Measurements from ENCODE around the gene DDX41.

DDX41 gene

DNA sequence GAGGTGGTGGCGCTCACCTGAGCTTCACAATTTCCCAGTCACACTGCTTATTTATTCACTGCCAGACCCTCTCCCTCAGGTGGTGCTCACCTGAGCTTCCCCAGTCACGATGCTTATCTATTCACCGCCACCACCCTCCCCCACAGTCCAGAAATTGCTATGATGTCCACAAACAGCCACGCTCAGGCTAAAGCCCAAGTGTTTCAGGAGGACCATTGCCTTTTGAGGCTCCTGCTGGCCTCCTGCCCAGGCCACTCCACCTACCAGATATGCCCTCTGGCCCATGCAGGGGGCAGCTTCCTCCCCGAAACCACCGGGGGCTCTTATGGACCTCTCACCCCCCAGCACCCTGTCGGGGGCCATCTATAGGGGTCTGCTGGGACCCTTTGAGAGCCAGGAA lies 23.9 kb downstream of the DDX41 start:
- Histone ChIP-seq H3K4me3 (ENCODE audit: low read depth in 1 of 2, low read length in 2 of 2) (no peak overlapping the region), H3K36me3 (ENCODE audit: insufficient read depth, low read length) (no peaks in the 10 kb centered on the region), H3K9me3 (ENCODE audit: insufficient read depth, low read length, severe bottlenecking) (no peaks in the 10 kb centered on the region), H2AFZ (ENCODE audit: low read depth, low read length) (no peak overlapping the region), H3K4me1 (ENCODE audit: insufficient read depth, low read length) (peaks cover 16% of the 10 kb centered on the region), H3K4me2 (ENCODE audit: insufficient read depth, low read length) (no peak overlapping the region), H3K9ac (ENCODE audit: low read depth, low read length) (no peak overlapping the region), H3K27me3 (ENCODE audit: insufficient read depth, low read length, poor library complexity) (no peaks in the 10 kb centered on the region), H3K27ac (ENCODE audit: low read length) (no peak overlapping the region), H3K79me2 (ENCODE audit: insufficient read depth, low read length) (no peaks in the 10 kb centered on the region), H4K20me1 (ENCODE audit: insufficient read depth, low read length) (peaks cover 3% of the 10 kb centered on the region; the same call in 1 of the 2 replicates)
- TF ChIP-seq EZH2 (IDR thresholded peaks at IDR 0.05; ENCODE audit: borderline replicate concordance, low read depth, low read length, severe bottlenecking) (no peak), CTCF (IDR thresholded peaks at IDR 0.05; ENCODE audit: borderline replicate concordance, extremely low read depth, low read length, poor library complexity, severe bottlenecking) (no peak)
- ATAC-seq (ENCODE audit: insufficient read depth, low read depth) (no peak), DNase-seq (no peak)

GRCh38 chr5:177491983-177492746 lies 24.6 kb downstream of the DDX41 start:
- Histone ChIP-seq H3K4me3 (ENCODE audit: low read depth in 1 of 2, low read length in 2 of 2) (no peak overlapping the region), H3K79me2 (ENCODE audit: insufficient read depth, low read length) (no peaks in the 10 kb centered on the region), H3K27me3 (ENCODE audit: insufficient read depth, low read length, poor library complexity) (no peaks in the 10 kb centered on the region), H3K27ac (ENCODE audit: low read length) (no peak overlapping the region), H3K9ac (ENCODE audit: low read depth, low read length) (no peak overlapping the region), H3K36me3 (ENCODE audit: insufficient read depth, low read length) (no peaks in the 10 kb centered on the region), H4K20me1 (ENCODE audit: insufficient read depth, low read length) (peaks cover 3% of the 10 kb centered on the region; the same call in 1 of the 2 replicates), H3K9me3 (ENCODE audit: insufficient read depth, low read length, severe bottlenecking) (no peaks in the 10 kb centered on the region), H2AFZ (ENCODE audit: low read depth, low read length) (no peak overlapping the region), H3K4me1 (ENCODE audit: insufficient read depth, low read length) (peaks cover 11% of the 10 kb centered on the region), H3K4me2 (ENCODE audit: insufficient read depth, low read length) (no peak overlapping the region)
- ATAC-seq (ENCODE audit: insufficient read depth, low read depth) (no peak), DNase-seq (no peak)
- TF ChIP-seq EZH2 (IDR thresholded peaks at IDR 0.05; ENCODE audit: borderline replicate concordance, low read depth, low read length, severe bottlenecking), result no peak
- TF ChIP-seq CTCF (IDR thresholded peaks at IDR 0.05; ENCODE audit: borderline replicate concordance, extremely low read depth, low read length, poor library complexity, severe bottlenecking), result no peak

GRCh38 chr5:177491429-177491945 lies 25.3 kb downstream of the DDX41 start:
- Histone ChIP-seq H3K9ac (ENCODE audit: low read depth, low read length) (no peak overlapping the region), H3K4me1 (ENCODE audit: insufficient read depth, low read length) (peaks cover 4% of the 10 kb centered on the region), H3K27me3 (ENCODE audit: insufficient read depth, low read length, poor library complexity) (no peaks in the 10 kb centered on the region), H3K79me2 (ENCODE audit: insufficient read depth, low read length) (no peaks in the 10 kb centered on the region), H3K4me3 (ENCODE audit: low read depth in 1 of 2, low read length in 2 of 2) (no peak overlapping the region), H2AFZ (ENCODE audit: low read depth, low read length) (no peak overlapping the region), H3K4me2 (ENCODE audit: insufficient read depth, low read length) (no peak overlapping the region), H3K27ac (ENCODE audit: low read length) (no peak overlapping the region), H3K9me3 (ENCODE audit: insufficient read depth, low read length, severe bottlenecking) (no peaks in the 10 kb centered on the region), H3K36me3 (ENCODE audit: insufficient read depth, low read length) (no peaks in the 10 kb centered on the region), H4K20me1 (ENCODE audit: insufficient read depth, low read length) (peaks cover 3% of the 10 kb centered on the region; the same call in 1 of the 2 replicates)
- peak; percentile 56 for TF ChIP-seq CTCF (IDR thresholded peaks at IDR 0.05; ENCODE audit: borderline replicate concordance, extremely low read depth, low read length, poor library complexity, severe bottlenecking)
- TF ChIP-seq EZH2 (IDR thresholded peaks at IDR 0.05; ENCODE audit: borderline replicate concordance, low read depth, low read length, severe bottlenecking), result no peak
- ATAC-seq (ENCODE audit: insufficient read depth, low read depth), result peak; percentile 51
- peak; percentile 44 for DNase-seq

All from DND-41 (cell line).